HG03097 (cell line): ENCODE data around the gene FAM83G.

ENCODE experiments used
- ATAC-seq: cut with Tn5 transposase; IDR thresholded peaks from one replicate; pipeline ENCODE4 v1.9.1; 2021; ENCODE audit not compliant: unreplicated experiment, low FRiP score

FAM83G gene

GRCh38 chr17:18975597-18975996 lies 29.0 kb downstream of the FAM83G start:
- ATAC-seq = no peak

- ATAC-seq = no peak
Measured at GRCh38 chr17:18974407-18975149, 30.0 kb downstream of the FAM83G start.

- no peak for ATAC-seq
Measured at GRCh38 chr17:18971801-18972200, 32.8 kb downstream of the FAM83G start.

GRCh38 chr17:18970582-18971480 lies 33.7 kb downstream of the FAM83G start:
- ATAC-seq = no peak

DNA sequence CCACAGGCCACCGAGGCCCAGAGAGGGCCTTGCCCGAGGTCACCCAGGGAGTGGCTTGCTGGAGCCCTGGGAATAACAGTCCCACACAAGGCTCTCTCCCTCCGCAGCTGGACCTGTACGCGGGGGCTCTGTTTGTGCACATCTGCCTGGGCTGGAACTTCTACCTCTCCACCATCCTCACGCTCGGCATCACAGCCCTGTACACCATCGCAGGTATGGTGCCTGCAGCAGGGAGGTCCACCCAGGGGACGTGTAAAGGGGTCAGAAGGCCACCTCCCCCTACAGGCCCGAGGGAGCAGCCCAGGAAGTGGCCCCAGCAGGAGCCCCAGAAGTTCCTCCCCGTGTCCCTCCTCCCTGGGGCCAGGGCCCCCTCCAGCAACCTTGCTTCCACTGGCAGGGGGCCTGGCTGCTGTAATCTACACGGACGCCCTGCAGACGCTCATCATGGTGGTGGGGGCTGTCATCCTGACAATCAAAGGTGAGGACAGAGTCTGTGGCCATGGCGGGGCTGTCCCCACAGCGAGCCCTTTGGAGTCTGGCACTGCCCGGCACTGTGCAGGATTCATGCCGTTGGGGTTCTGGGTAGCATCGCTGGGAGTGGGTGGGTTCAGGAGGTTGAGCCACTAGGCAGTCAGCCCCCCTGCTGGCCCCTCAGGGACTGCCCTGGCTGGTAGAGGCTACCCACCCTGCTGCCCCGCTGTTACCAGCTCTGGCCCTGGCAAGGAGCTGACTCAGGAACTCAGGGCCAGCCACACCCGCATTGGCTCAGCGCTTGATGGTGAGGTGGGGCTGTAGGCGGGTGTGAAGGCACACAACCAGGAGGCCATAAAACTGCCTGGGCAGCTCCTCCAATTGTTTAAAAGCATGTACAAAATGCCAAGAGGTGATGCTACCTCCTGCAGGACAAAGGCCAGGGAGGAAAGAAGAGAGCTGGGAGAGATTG lies 35.3 kb downstream of the FAM83G start:
- ATAC-seq = no peak

GRCh38 chr17:18968345-18968744 lies 36.2 kb downstream of the FAM83G start:
- ATAC-seq = no peak

- no peak for ATAC-seq
Measured at GRCh38 chr17:18967916-18968315, 36.6 kb downstream of the FAM83G start.

GRCh38 chr17:18966831-18967624 lies 37.5 kb downstream of the FAM83G start:
- no peak for ATAC-seq

- no peak for ATAC-seq
Measured at GRCh38 chr17:18965530-18966236, 38.9 kb downstream of the FAM83G start.

- ATAC-seq = no peak
Measured at GRCh38 chr17:18964550-18964949, 40.0 kb downstream of the FAM83G start.

DNA sequence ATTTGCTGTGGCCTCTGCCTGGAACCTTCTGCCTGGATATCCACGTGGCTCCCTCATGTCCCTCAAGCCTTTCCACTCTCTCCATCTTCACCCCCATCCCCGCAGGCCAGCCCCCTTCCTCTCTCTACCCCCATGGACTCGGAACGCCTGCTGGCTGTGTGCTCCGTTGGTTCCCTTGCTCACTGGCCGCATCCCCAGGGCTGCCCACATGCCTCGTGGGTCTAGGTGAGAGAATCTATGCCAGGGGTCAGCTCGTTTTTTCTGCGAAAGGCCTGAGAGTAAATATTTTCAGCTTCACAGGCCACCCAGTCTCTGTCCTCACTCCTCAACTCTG lies 40.6 kb downstream of the FAM83G start:
- no peak for ATAC-seq

DNA sequence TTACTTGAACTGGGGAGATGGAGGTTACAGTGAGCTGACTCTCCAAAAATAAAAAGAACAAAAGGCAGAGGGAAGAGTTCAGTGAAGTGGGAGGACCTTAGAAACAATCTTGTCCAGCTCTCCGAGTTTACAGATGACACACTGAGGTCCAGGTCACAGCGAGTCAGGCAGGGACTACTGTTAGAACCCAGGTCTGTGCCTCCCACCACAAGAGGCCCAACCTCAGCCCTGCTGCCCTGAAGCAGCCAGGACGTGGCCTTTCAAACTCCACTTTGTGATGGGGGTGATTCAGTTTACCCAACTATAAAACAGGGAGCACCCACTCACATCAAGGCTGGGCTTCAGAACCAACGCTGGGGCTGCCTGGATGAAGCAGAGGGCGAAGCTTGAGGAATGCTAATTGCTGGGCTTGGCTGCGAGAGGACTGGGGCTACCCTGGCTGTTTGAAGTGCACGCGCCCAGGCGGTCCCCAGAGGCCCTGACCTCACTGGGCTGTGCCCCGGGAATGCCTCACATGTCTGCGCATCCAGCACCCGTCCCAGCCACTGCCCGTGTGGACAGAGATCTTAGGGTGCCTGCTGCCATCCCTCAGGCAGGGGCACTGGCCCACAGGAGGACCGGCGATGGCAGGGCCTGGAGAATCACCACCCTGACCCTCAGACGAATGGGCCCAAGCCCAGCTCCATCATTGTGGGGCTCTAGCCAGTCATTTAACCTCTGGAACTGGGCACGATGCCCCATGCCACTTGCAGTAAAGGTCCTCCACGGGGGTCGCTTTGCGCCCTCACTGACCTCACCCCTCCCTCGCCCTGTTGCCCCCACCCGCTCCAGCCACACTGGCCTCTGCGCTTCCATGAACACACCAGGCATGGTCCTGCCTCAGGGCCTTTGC lies 41.2 kb downstream of the FAM83G start:
- ATAC-seq = no peak

DNA sequence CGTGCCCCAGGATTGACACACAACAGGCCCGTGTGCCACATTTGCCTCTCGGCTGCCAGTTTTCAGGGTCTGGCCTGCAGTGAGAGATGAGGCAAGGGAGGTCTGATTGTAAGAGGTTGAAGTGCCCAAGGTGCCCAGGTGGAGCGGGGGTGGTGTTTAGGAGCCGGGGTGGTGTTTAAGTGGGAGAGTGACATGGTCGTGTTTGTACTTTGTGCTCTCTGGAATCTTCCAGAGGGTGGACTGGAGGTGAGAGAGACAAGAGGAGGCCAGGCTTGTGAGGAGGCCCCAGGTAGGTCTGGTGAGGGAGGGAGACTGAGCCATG lies 42.1 kb downstream of the FAM83G start:
- ATAC-seq = no peak

- no peak for ATAC-seq
Measured at GRCh38 chr17:18961634-18962493, 42.7 kb downstream of the FAM83G start.

GRCh38 chr17:18960803-18961511 lies 43.6 kb downstream of the FAM83G start:
- peak; percentile 78 for ATAC-seq

DNA sequence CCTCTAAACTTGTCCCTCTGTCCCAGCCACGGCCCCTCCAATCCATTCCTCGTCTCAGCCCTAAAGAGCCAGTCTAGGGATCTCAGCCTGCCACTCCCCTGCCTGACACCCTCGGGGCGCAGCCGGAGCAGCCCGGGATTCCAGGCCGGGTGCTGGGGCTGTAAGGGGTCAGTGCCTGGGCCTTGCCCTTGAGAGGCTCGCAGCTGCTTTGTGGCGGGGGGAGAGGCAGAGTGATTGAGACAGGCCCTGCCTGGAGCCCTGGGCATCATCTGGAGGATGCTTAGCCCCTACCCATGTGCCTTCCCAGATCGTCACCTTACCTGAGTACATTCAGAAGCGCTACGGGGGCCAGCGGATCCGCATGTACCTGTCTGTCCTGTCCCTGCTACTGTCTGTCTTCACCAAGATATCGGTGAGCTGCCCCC lies 44.3 kb downstream of the FAM83G start:
- no peak for ATAC-seq

- no peak for ATAC-seq
Measured at GRCh38 chr17:18959845-18960240, 44.7 kb downstream of the FAM83G start.
